Retina (tissue), 1 donor: ENCODE results near the gene UNCX.
A peak's percentile ranks its signal among the peaks of the same experiment; 100 is the strongest.
"Not testable (repeated sequence)": the region's sequence is repeated elsewhere in the genome, so short reads cannot be mapped to it uniquely, and the experiment has no call there.

ENCODE experiments used
- DNase-seq: peaks from one replicate; pipeline ENCODE4 v3.0.0-alpha.2; 2016

UNCX gene

DNA sequence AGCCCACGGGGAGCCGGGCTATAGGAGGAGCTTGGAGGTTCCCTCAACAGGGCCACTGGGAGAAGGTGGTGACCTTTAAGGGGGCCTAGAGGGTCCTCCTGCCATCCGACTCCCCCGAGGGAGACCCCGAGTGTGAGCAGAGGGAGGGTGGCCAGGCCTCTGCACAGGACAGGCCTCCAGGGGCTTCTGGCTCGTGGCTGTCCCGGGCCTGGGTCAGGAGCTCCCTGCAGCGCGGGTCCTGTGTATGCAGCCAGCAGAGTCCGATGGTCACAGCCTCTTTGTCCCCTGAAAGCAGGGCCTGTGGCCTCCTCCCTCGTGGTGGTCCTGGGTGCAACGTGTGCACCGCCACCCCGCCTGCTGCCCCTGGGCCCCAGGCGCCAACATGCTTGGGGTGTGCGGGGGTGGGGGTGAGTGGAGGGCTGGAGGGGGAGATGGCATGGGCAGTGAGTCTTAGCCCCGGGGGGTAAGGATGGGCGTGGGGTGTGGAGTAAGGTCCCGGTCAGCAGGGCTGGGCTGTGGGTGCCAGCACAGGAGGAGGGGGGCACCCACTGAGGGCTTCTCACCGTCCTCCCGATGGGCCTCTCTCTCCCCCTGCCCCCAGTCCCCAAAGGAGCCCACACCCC is 27.1 kb downstream of the UNCX start:
- no peak for DNase-seq

GRCh38 chr7:1260244-1260635 is 27.6 kb downstream of the UNCX start:
- DNase-seq, result no peak

GRCh38 chr7:1261036-1261435 is 28.4 kb downstream of the UNCX start:
- not testable (repeated sequence) for DNase-seq

- no peak for DNase-seq
These were observed 29.8 kb downstream of the UNCX start for GRCh38 chr7:1262441-1262840.

GRCh38 chr7:1263391-1263951 is 30.8 kb downstream of the UNCX start:
- DNase-seq, result no peak

- no peak for DNase-seq
These were observed 31.9 kb downstream of the UNCX start for GRCh38 chr7:1264345-1265280.

- no peak for DNase-seq
These were observed 34.6 kb downstream of the UNCX start for GRCh38 chr7:1267016-1267900.

DNA sequence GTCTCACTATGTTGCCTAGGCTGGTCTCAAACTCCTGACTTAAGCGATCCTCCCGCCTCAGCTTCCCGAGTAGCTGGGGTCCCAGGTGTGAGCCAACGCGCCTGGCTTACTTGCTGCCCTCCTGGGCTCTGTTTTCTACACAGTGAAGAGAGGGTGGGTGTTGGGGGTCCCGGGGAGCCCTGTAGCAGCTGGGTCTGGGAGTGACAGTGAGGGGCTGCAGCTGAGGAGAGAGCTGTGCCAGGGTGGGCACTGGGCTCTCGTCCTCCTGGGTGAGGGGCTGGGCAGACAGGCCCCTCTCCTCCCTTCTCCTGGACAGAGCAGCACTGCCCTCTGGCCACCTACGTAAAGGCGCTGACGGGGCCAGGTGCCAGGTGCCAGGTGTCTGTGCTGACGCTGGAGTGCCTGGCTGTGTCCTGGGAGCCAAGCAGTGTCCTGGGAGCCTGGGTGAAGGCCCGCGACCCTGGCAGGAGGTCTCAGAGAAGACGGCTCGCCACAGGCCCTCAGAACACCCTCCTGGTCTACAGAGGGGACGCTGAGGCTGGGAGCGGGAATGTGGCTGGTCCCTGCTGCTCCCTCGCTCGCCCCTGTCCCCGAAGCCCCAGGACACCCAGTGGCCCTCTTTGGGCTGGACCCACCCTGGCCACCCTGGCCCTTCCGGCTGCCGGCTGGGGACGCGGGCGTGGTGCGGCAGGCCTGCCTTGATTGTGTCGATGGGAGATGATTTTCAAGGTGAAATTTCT is 35.6 kb downstream of the UNCX start:
- DNase-seq, result no peak

- DNase-seq, result peak; percentile 55
These were observed 36.2 kb downstream of the UNCX start for GRCh38 chr7:1268866-1269265.

- no peak for DNase-seq
These were observed 36.7 kb downstream of the UNCX start for GRCh38 chr7:1269336-1269890.

DNA sequence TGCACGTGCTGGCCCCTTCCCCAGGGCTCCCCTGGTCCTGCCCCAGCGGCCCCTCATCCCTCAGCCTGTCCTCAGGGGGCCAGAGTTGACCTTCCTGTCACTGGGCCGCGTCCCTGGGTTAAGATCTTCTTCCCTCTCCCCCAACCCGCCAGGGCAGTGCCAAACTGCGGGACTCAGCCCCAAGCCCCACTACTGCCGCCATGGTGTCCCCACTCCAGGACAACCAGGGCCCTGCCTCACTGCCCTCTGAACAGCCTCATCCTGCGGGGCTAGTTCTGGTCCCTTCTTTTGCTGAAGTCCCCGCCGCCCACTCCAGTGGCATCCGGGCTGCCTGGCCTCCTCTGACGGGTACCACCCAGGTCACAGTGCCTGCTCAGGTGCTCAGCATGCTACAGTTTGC is 37.5 kb downstream of the UNCX start:
- DNase-seq, result no peak

DNA sequence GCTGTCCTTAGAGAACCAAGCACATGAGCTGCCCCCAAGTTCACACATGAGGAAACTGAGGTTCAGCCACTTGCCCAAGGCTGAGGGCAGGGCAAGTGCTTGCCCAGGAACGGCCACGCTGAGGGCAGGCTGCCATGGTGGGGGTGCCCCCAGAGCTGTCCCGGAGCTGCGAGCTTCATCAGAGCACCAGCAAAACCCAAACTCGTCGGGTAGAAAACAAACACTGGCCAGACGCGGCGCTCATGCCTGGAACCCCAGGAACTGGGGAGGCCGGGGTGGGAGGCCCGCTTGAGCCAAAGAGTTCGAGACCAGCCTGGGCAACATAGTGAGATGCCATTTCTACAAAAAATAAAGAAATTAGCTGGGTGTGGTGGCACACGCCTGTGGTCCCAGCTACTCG is 38.4 kb downstream of the UNCX start:
- DNase-seq, result no peak

DNA sequence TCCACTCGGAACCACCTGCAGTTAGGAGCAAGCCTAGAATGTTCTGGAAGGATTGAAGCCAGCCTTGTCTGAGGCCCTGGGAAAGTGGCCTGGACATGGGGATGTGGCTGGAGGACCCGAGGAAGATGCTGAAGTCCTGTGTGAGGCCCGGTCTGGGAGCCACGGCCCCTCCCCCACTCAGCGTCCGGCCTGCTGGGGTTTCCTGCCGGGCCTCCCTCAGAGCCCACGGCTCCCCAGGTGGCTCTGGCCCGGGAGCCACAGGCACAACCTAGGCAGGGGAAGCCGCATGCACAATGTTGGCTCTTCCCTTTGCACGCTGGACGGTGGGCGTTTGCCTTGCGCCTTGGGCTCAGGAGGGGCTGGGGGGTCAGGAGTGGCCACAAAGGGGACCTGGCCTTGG is 39.0 kb downstream of the UNCX start:
- DNase-seq, result no peak

- not testable (repeated sequence) for DNase-seq
These were observed 39.5 kb downstream of the UNCX start for GRCh38 chr7:1272136-1272535.

GRCh38 chr7:1274121-1274875 is 41.6 kb downstream of the UNCX start:
- DNase-seq, result no peak

DNA sequence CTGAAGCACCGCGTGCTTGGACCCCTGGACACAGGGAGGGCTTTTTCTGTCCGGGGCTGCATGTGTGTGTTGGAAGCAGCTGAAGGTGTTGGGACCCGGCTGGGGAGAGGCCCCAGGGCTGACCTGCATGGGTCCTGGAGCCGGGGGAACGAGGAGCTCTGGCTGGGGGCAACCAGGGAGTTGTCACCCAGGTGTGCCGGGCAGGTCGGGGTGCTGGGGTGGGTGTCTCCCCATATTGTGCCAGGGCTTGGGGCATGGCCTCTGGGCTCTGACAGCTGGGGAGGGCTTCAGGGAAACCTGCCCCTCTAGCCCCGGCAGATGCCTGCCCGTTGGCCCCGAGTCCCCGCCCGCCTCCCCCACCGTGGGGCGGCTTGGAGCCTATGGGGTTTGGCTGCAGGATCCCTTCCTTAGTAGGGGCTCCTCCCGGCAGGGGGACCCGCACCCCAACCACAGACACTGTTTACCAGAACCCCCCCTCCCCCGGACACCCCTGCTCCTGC is 42.3 kb downstream of the UNCX start:
- DNase-seq, result no peak

DNA sequence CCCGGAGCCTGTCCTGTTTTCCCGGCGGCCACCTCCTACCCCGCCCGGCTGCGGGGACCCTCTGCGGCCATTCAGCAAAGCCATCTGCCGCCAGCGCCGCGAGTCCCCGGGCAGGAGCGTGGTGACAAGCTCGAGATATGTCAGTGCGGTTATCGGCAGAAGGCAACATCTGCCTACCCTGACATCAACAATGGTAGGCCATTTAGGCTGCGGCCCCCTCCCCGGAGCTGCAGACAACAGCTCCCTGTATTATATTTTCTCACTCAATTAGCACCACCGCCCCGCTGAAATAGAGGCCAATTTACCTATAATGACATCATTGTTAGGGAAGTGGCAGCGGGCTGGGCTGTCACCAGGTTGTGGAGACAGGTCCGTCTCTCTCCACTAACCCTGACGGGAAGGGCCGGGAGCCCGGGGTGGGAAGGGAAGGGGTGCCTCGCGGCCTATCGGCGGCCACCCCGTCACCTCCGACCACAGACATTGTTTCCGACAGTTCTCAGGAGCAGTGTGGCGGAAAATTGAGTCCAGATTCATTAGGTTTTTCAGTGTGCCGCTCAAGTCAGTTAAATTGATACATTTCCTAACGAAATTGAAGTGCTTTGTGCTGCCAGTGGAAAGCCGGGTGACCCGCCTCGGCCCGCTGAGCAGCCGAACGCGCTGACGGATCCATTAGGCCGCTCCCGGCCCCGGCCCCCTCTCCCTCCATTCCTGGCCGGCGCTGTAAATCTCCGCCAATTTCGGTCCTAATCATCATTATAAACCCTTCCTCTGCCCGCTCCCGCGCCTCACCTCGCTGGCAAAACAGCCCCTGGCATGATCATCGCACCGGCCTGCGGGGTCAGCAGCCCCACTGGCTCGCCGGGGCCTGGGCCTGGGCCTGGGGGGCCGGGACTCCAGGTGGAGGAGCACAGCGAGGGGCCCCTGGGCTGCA is 43.0 kb downstream of the UNCX start:
- DNase-seq, result peak; percentile 89

- DNase-seq, result no peak
These were observed 44.0 kb downstream of the UNCX start for GRCh38 chr7:1276626-1277175.

- no peak for DNase-seq
These were observed 45.9 kb downstream of the UNCX start for GRCh38 chr7:1278543-1278942.
